ENCODE results near the gene TMEM72.

The TMEM72 gene

GRCh38 chr10:44966816-44967509 is 55.8 kb downstream of the TMEM72 start:
- DNase-seq (ENCODE audit: low spot score): no peak

GRCh38 chr10:44967616-44968015 is 56.5 kb downstream of the TMEM72 start:
- DNase-seq (ENCODE audit: low spot score): no peak

- no peak for DNase-seq (ENCODE audit: low spot score)
Measured at GRCh38 chr10:44968091-44968490, 57.0 kb downstream of the TMEM72 start.

GRCh38 chr10:44968500-44969400 is 57.6 kb downstream of the TMEM72 start:
- DNase-seq (ENCODE audit: low spot score): no peak

- no peak for DNase-seq (ENCODE audit: low spot score)
Measured at GRCh38 chr10:44969854-44970253, 58.7 kb downstream of the TMEM72 start.

GRCh38 chr10:44970812-44971395 is 59.8 kb downstream of the TMEM72 start:
- no peak for DNase-seq (ENCODE audit: low spot score)

- no peak for DNase-seq (ENCODE audit: low spot score)
Measured at GRCh38 chr10:44971434-44971833, 60.3 kb downstream of the TMEM72 start.

- DNase-seq (ENCODE audit: low spot score): no peak
Measured at GRCh38 chr10:44971935-44972757, 61.0 kb downstream of the TMEM72 start.

GRCh38 chr10:44972874-44973306 is 61.8 kb downstream of the TMEM72 start:
- DNase-seq (ENCODE audit: low spot score): no peak

GRCh38 chr10:44973323-44974081 is 62.4 kb downstream of the TMEM72 start:
- no peak for DNase-seq (ENCODE audit: low spot score)

GRCh38 chr10:44974082-44974627 is 63.0 kb downstream of the TMEM72 start:
- DNase-seq (ENCODE audit: low spot score): no peak

- peak; percentile 61 for DNase-seq (ENCODE audit: low spot score)
Measured at GRCh38 chr10:44974628-44975430, 63.7 kb downstream of the TMEM72 start.

- DNase-seq (ENCODE audit: low spot score): peak; percentile 50
Measured at GRCh38 chr10:44975431-44976331, 64.5 kb downstream of the TMEM72 start.

- no peak for DNase-seq (ENCODE audit: low spot score)
Measured at GRCh38 chr10:44976352-44977198, 65.4 kb downstream of the TMEM72 start.

GRCh38 chr10:44977287-44978212 is 66.4 kb downstream of the TMEM72 start:
- DNase-seq (ENCODE audit: low spot score): no peak

GRCh38 chr10:44978213-44978569 is 67.1 kb downstream of the TMEM72 start:
- no peak for DNase-seq (ENCODE audit: low spot score)

Data from SK-N-DZ (cell line).